ENCODE data around the gene IFRD2.

- TF ChIP-seq CTCF (conservative IDR thresholded peaks at IDR 0.05 in 1 of 2, IDR thresholded peaks at IDR 0.05 in 1 of 2; ENCODE audit: low read depth in 1 of 2, low read length in 2 of 2) (no peak), EZH2 (IDR thresholded peaks at IDR 0.05; ENCODE audit: low read length, missing control alignments) (no peak)
Observed at GRCh38 chr3:50243543-50243895, 48.7 kb downstream of the IFRD2 start.
